Ishikawa (cell line): ENCODE results near the gene EFNA3.
A peak's percentile ranks its signal among the peaks of the same experiment; 100 is the strongest.

ENCODE experiments used
- CEBPB ChIP-seq: IDR thresholded peaks from 2 replicates; pipeline ENCODE4 v1.6.1; 2012
- CREB1 ChIP-seq: IDR thresholded peaks from 2 replicates; pipeline ENCODE4 v1.6.1; 2012; ENCODE audit warnings: low read depth
- EGR1 ChIP-seq: IDR thresholded peaks from 2 replicates; pipeline ENCODE4 v1.6.1; 2012
- EP300 ChIP-seq: IDR thresholded peaks from 2 replicates; pipeline ENCODE4 v1.6.1; 2012; ENCODE audit warnings: borderline replicate concordance
- FOXM1 ChIP-seq: IDR thresholded peaks from 2 replicates; pipeline ENCODE4 v1.6.1; 2012; ENCODE audit warnings: low read depth, borderline replicate concordance
- MAX ChIP-seq: IDR thresholded peaks from 2 replicates; pipeline ENCODE4 v1.6.1; 2012
- NFIC ChIP-seq: IDR thresholded peaks from 2 replicates; pipeline ENCODE4 v1.6.1; 2012
- RAD21 ChIP-seq: IDR thresholded peaks from 2 replicates; pipeline ENCODE4 v1.6.1; 2012; ENCODE audit warnings: low read depth
- TAF1 ChIP-seq: IDR thresholded peaks from 2 replicates; pipeline ENCODE4 v1.6.1; 2012; ENCODE audit warnings: low read depth, mild to moderate bottlenecking
- TCF12 ChIP-seq: IDR thresholded peaks from 2 replicates; pipeline ENCODE4 v1.6.1; 2012; ENCODE audit warnings: low read depth
- TEAD4 ChIP-seq: IDR thresholded peaks from 2 replicates; pipeline ENCODE4 v1.6.1; 2012
- YY1 ChIP-seq: IDR thresholded peaks from 2 replicates; pipeline ENCODE4 v1.6.1; 2012; ENCODE audit warnings: low read depth
- ZBTB7A ChIP-seq: IDR thresholded peaks from 2 replicates; pipeline ENCODE4 v1.6.1; 2012; ENCODE audit warnings: low read depth
- TF ChIP-seq, protein P1 (sequence below): IDR thresholded peaks from 2 replicates; pipeline ENCODE4 v1.6.1; 2012; ENCODE audit warnings: low read depth, mild to moderate bottlenecking
- TF ChIP-seq, protein P2 (sequence below): IDR thresholded peaks from 2 replicates; pipeline ENCODE4 v1.6.1; 2012

Gene EFNA3

GRCh38 chr1:155051777-155052398 lies 26.7 kb upstream of the EFNA3 start:
- TF ChIP-seq YY1 = no peak
- no peak for TF ChIP-seq NFIC
- no peak for TF ChIP-seq CREB1
- TF ChIP-seq TEAD4 = no peak
- TF ChIP-seq EP300 = no peak

GRCh38 chr1:155052439-155053395 lies 25.9 kb upstream of the EFNA3 start:
- peak; percentile 6; the same call in 1 of the 2 replicates for TF ChIP-seq RAD21
- TF ChIP-seq, protein P1, sequence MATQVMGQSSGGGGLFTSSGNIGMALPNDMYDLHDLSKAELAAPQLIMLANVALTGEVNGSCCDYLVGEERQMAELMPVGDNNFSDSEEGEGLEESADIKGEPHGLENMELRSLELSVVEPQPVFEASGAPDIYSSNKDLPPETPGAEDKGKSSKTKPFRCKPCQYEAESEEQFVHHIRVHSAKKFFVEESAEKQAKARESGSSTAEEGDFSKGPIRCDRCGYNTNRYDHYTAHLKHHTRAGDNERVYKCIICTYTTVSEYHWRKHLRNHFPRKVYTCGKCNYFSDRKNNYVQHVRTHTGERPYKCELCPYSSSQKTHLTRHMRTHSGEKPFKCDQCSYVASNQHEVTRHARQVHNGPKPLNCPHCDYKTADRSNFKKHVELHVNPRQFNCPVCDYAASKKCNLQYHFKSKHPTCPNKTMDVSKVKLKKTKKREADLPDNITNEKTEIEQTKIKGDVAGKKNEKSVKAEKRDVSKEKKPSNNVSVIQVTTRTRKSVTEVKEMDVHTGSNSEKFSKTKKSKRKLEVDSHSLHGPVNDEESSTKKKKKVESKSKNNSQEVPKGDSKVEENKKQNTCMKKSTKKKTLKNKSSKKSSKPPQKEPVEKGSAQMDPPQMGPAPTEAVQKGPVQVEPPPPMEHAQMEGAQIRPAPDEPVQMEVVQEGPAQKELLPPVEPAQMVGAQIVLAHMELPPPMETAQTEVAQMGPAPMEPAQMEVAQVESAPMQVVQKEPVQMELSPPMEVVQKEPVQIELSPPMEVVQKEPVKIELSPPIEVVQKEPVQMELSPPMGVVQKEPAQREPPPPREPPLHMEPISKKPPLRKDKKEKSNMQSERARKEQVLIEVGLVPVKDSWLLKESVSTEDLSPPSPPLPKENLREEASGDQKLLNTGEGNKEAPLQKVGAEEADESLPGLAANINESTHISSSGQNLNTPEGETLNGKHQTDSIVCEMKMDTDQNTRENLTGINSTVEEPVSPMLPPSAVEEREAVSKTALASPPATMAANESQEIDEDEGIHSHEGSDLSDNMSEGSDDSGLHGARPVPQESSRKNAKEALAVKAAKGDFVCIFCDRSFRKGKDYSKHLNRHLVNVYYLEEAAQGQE = no peak

DNA sequence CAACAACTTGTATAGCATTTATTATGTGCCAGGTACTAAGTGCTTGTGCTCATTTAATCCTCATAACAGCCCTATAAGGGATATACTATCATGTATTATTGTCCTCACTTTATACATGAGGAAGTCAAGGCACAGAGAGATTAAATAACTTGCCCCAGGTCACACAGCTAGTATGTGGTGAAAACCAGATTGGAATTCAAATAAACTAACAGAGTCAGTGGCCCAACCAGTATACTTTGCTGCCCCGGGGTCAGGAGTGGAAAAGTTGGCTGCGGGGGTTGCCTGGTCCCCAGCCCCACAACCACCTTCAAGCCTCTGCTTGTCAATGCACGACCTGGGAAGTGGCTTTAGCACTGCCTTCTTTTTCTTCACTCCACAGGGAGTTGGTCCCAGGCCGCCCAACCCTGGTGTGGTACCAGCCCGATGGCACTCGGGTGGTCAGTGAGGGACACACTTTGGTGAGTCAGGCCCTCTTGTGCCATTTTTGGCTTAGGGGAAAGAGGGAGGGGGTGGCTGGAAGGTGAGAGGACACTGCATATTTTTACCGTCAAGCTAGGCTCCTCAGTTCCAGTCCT lies 25.0 kb upstream of the EFNA3 start:
- no peak for TF ChIP-seq CEBPB

- TF ChIP-seq TEAD4 = no peak
- no peak for TF ChIP-seq NFIC
- TF ChIP-seq ZBTB7A = no peak
- TF ChIP-seq YY1 = no peak
- TF ChIP-seq EP300 = no peak
- TF ChIP-seq MAX = no peak
- TF ChIP-seq TAF1 = no peak
- TF ChIP-seq, protein P2, sequence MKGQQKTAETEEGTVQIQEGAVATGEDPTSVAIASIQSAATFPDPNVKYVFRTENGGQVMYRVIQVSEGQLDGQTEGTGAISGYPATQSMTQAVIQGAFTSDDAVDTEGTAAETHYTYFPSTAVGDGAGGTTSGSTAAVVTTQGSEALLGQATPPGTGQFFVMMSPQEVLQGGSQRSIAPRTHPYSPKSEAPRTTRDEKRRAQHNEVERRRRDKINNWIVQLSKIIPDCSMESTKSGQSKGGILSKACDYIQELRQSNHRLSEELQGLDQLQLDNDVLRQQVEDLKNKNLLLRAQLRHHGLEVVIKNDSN = no peak
- TF ChIP-seq, protein P1 = no peak
- no peak for TF ChIP-seq FOXM1
- TF ChIP-seq CREB1 = no peak
- no peak for TF ChIP-seq TCF12
- TF ChIP-seq CEBPB = no peak
- TF ChIP-seq EGR1 = no peak
- TF ChIP-seq RAD21 = no peak
These were observed 21.5 kb upstream of the EFNA3 start for GRCh38 chr1:155057104-155057503.

GRCh38 chr1:155057788-155058211 lies 20.8 kb upstream of the EFNA3 start:
- no peak for TF ChIP-seq NFIC
- no peak for TF ChIP-seq CEBPB
- TF ChIP-seq TCF12 = no peak
- TF ChIP-seq ZBTB7A = no peak

- TF ChIP-seq EGR1 (no peak), YY1 (no peak), TAF1 (no peak), CEBPB (no peak), EP300 (no peak), TEAD4 (no peak), NFIC (no peak), ZBTB7A (no peak), FOXM1 (no peak), CREB1 (no peak), MAX (no peak), RAD21 (no peak), TCF12 (no peak)
- TF ChIP-seq, protein P1 = no peak
- TF ChIP-seq, protein P2 = no peak
These were observed 17.9 kb upstream of the EFNA3 start for GRCh38 chr1:155060736-155061135.
